ENCODE data around the gene PHYHD1. TPM values are rescaled to one million over a fixed set of nuclear protein-coding genes. Genes with fewer than 3 reads are reported as not detected.
"Not testable (repeated sequence)": the region's sequence is repeated elsewhere in the genome, so short reads cannot be mapped to it uniquely, and the experiment has no call there.

Gene PHYHD1
- total RNA-seq, 1 donor from 2014 or later = 23.6 TPM

GRCh38 chr9:128940946-128941755 is 20.4 kb downstream of the PHYHD1 start:
- DNase-seq (ENCODE audit: extremely low spot score in 2 of 2) = no peak

DNA sequence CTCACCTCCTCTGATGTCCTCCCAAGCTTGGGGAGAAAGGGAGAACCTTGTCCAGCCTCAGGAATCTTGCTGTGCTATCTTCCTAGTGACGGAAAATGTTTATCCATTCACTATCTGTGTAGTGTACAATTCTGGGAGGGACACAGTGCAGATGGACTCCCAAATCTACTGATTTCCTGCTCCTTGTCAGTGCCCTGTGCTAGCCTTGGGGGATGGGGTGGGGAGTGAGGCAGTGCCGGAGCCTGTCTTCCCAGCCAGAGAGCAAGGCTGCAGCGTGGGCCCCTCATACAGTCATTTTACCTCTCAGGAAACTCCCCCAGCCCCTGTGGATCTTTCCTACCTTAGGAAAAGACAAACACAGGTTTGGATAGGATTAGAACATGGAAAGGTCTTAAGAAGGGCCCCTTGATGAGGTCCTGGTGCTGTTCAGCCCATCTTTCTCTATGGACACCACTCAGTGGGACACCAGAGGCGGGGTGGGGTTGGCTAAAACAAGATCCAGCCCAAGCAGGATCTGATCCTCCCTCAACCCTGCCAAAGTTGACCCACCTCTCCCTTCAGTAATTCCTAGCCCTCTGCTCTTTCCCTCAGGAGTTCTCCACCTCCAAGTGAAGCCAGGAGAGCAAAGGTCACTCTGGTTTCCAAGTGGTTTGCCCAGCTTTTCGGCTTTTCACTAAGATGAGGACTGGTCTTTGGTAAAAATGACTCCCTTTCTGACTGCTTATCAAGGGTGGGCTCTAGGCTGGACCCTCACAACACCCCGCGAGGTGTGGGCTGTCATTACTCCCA is 23.2 kb downstream of the PHYHD1 start:
- TF ChIP-seq CTCF (IDR thresholded peaks at IDR 0.05) = no peak
- no peak for TF ChIP-seq POLR2AphosphoS5 (IDR thresholded peaks at IDR 0.05; ENCODE audit: insufficient read depth in 1 of 2, low read depth in 1 of 2)
- H3K27me3 ChIP-seq = no peaks in the 10 kb centered on the region
- no peak overlapping the region for H3K4me3 ChIP-seq
- DNase-seq (ENCODE audit: extremely low spot score in 2 of 2) = no peak
- intact Hi-C loops (cut with DNase I) = no loop called here
- H3K4me1 ChIP-seq = peaks cover 18% of the 10 kb centered on the region
- no peak overlapping the region for H3K27ac ChIP-seq
- no peaks in the 10 kb centered on the region for H3K36me3 ChIP-seq
- no peaks in the 10 kb centered on the region for H3K9me3 ChIP-seq

More at GRCh38 chr9:128940946-128941755, 20.4 kb downstream of the PHYHD1 start:
- TF ChIP-seq POLR2A (IDR thresholded peaks at IDR 0.05) (no peak), POLR2AphosphoS5 (IDR thresholded peaks at IDR 0.05; ENCODE audit: insufficient read depth in 1 of 2, low read depth in 1 of 2) (no peak), CTCF (IDR thresholded peaks at IDR 0.05) (no peak)
- Histone ChIP-seq H3K4me1 (peaks cover 4% of the 10 kb centered on the region), H3K27me3 (no peaks in the 10 kb centered on the region), H3K36me3 (no peaks in the 10 kb centered on the region), H3K27ac (peak overlapping the region; percentile 9), H3K9me3 (no peaks in the 10 kb centered on the region), H3K4me3 (no peak overlapping the region)
- intact Hi-C loops (cut with DNase I) = no loop called here

- DNase-seq (ENCODE audit: extremely low spot score in 2 of 2); H3K9me3 ChIP-seq; H3K36me3 ChIP-seq; H3K4me3 ChIP-seq; intact Hi-C loops (cut with DNase I); H3K27ac ChIP-seq; H3K27me3 ChIP-seq: not testable (repeated sequence)
- H3K4me1 ChIP-seq = peaks cover 20% of the 10 kb centered on the region
Observed at GRCh38 chr9:128944966-128945365, 24.2 kb downstream of the PHYHD1 start.

- Histone ChIP-seq H3K9me3 (no peaks in the 10 kb centered on the region), H3K36me3 (no peaks in the 10 kb centered on the region), H3K4me3 (no peak overlapping the region), H3K27me3 (no peaks in the 10 kb centered on the region), H3K27ac (no peak overlapping the region), H3K4me1 (peaks cover 20% of the 10 kb centered on the region)
- no peak for TF ChIP-seq POLR2A (IDR thresholded peaks at IDR 0.05)
- no peak for TF ChIP-seq POLR2AphosphoS5 (IDR thresholded peaks at IDR 0.05; ENCODE audit: insufficient read depth in 1 of 2, low read depth in 1 of 2)
- TF ChIP-seq CTCF (IDR thresholded peaks at IDR 0.05) = no peak
- no peak for DNase-seq (ENCODE audit: extremely low spot score in 2 of 2)
- intact Hi-C loops (cut with DNase I) = no loop called here
Observed at GRCh38 chr9:128945798-128946501, 25.2 kb downstream of the PHYHD1 start.

DNA sequence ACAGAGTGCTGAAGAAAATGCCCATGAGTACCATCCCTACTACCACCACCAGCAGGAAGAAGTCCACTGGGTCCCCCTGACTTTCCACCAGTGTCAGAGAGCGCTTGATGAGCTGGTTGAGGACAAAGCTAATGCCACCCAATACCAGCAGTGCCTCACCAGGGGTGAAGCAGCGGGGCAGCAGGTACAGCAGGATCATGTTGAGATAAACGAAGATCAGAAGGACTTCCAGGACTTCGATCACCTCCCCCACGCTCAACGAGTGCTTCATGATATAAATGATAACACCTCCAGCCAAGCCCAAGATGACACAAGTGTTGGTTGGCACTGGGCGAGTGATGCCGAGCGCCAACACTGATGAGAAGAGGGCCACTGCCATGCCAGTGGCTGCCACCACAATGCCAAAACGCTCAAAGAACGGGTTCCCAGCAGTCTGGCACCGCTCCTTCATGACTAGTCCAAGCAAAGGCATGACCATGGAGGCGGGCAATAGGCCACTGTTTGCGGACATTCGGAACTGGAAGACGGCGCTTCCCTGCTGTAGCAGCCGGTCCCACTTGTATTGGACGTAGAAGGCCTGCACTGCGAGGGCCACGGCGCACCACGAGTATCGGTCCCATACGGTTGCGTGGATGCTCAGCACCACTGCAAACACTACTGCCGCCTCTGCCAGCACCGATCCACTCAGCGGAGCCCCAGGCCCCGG is 25.9 kb downstream of the PHYHD1 start:
- Histone ChIP-seq H3K9me3 (no peaks in the 10 kb centered on the region), H3K27ac (peak overlapping the region; percentile 85), H3K36me3 (no peaks in the 10 kb centered on the region), H3K27me3 (no peaks in the 10 kb centered on the region), H3K4me1 (peaks cover 20% of the 10 kb centered on the region), H3K4me3 (peak overlapping the region; percentile 65 to 76)
- no peak for DNase-seq (ENCODE audit: extremely low spot score in 2 of 2)
- TF ChIP-seq CTCF (IDR thresholded peaks at IDR 0.05) (no peak), POLR2A (IDR thresholded peaks at IDR 0.05) (no peak), POLR2AphosphoS5 (IDR thresholded peaks at IDR 0.05; ENCODE audit: insufficient read depth in 1 of 2, low read depth in 1 of 2) (no peak)
- intact Hi-C loops (cut with DNase I) = no loop called here
